Parathyroid adenoma (tissue), 2 donors: ENCODE data around the gene CYB5A.

Experiments used
- H2AFZ ChIP-seq: fragments of 300-600 bp; sonication (generic); one replicate; pipeline ENCODE4 v1.7.0; 2017; ENCODE audit warnings: antibody characterized with exemption, mild to moderate bottlenecking
- H3K27ac ChIP-seq: fragments of 300-600 bp; sonication (generic); one replicate; pipeline ENCODE4 v1.7.0; 2017
- H3K27me3 ChIP-seq: fragments of 300-600 bp; sonication (generic); one replicate; pipeline ENCODE4 v1.7.0; 2017; ENCODE audit warnings: low read length; ENCODE audit not compliant: control insufficient read depth, insufficient read depth
- H3K36me3 ChIP-seq: fragments of 300-600 bp; sonication (generic); one replicate; pipeline ENCODE4 v1.7.0; 2017; ENCODE audit warnings: low read length; ENCODE audit not compliant: control insufficient read depth, insufficient read depth
- H3K4me1 ChIP-seq: fragments of 300-600 bp; sonication (generic); one replicate; pipeline ENCODE4 v1.7.0; 2017; ENCODE audit warnings: control low read depth
- H3K4me2 ChIP-seq: fragments of 300-600 bp; sonication (generic); one replicate; pipeline ENCODE4 v1.7.0; 2017; ENCODE audit warnings: low read length
- H3K4me3 ChIP-seq: fragments of 300-600 bp; sonication (generic); one replicate; pipeline ENCODE4 v1.7.0; 2017; ENCODE audit warnings: low read depth, low read length
- H3K79me2 ChIP-seq: fragments of 300-600 bp; sonication (generic); one replicate; pipeline ENCODE4 v1.7.0; 2017; ENCODE audit warnings: control low read depth
- H3K9ac ChIP-seq: fragments of 300-600 bp; sonication (generic); one replicate; pipeline ENCODE4 v1.7.0; 2017; ENCODE audit warnings: mild to moderate bottlenecking
- H3K9me3 ChIP-seq: fragments of 300-600 bp; sonication (generic); one replicate; pipeline ENCODE4 v1.7.0; 2017; ENCODE audit warnings: low read length; ENCODE audit not compliant: control insufficient read depth
- TF ChIP-seq, protein P1 (sequence below): fragments of 300-600 bp; sonication (generic); IDR thresholded peaks from one replicate; pipeline ENCODE4 v1.7.0; 2017; ENCODE audit warnings: antibody characterized with exemption, mild to moderate bottlenecking
- donor health status: primary hyperparathyroidism.

Gene CYB5A

DNA sequence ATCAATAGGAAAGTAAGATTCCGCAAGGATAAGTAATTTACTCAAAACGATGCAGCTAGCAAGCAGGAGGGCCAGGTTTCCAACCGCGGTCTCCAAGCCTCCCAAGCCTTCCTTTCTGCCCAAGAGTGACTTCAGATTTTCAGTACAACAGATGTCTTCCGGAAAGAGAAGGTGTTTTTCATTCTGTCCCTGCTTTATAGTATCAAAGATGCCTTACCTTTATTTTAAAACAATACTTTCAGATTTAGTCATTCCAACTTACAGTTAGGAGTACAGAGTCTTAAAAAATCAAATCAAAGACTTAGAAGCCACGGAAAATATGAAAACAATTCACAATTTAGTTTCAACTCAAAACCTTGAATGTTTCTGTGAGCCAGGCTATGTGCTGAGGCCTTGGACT lies 43.6 kb downstream of the CYB5A start:
- no peaks in the 10 kb centered on the region for H3K9me3 ChIP-seq
- no peak overlapping the region for H3K27ac ChIP-seq
- no peaks in the 10 kb centered on the region for H3K27me3 ChIP-seq
- no peak overlapping the region for H3K4me2 ChIP-seq
- H2AFZ ChIP-seq, result no peak overlapping the region
- H3K79me2 ChIP-seq, result no peaks in the 10 kb centered on the region
- peaks cover 12% of the 10 kb centered on the region for H3K4me1 ChIP-seq
- H3K36me3 ChIP-seq, result no peaks in the 10 kb centered on the region
- H3K4me3 ChIP-seq, result no peak overlapping the region
- TF ChIP-seq, protein P1, sequence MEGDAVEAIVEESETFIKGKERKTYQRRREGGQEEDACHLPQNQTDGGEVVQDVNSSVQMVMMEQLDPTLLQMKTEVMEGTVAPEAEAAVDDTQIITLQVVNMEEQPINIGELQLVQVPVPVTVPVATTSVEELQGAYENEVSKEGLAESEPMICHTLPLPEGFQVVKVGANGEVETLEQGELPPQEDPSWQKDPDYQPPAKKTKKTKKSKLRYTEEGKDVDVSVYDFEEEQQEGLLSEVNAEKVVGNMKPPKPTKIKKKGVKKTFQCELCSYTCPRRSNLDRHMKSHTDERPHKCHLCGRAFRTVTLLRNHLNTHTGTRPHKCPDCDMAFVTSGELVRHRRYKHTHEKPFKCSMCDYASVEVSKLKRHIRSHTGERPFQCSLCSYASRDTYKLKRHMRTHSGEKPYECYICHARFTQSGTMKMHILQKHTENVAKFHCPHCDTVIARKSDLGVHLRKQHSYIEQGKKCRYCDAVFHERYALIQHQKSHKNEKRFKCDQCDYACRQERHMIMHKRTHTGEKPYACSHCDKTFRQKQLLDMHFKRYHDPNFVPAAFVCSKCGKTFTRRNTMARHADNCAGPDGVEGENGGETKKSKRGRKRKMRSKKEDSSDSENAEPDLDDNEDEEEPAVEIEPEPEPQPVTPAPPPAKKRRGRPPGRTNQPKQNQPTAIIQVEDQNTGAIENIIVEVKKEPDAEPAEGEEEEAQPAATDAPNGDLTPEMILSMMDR, result no peak
- H3K9ac ChIP-seq, result no peak overlapping the region

DNA sequence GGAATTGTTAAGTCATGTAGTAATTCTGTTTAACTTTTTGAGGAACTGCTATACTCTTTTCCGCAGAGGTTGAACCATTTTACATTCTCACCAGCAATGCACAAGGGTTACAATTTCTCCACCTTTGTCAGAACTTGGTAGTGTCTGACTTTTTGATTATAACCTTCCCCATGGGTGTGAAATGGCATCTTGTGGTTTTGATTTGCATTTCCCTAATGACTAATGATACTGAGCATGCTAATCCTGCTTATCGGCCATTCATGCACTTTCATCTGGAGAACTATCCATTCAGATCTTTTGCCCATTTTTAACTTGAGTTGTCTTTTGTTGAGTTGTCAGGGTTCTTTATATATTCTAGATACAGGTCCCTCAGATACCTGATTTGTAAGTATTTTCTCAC lies 47.2 kb downstream of the CYB5A start:
- Histone ChIP-seq H2AFZ (no peak overlapping the region), H3K36me3 (no peaks in the 10 kb centered on the region), H3K27ac (no peak overlapping the region), H3K4me1 (peaks cover 8% of the 10 kb centered on the region), H3K9me3 (no peaks in the 10 kb centered on the region), H3K4me3 (no peak overlapping the region), H3K4me2 (no peak overlapping the region), H3K9ac (no peak overlapping the region), H3K79me2 (no peaks in the 10 kb centered on the region), H3K27me3 (no peaks in the 10 kb centered on the region)
- TF ChIP-seq, protein P1, result no peak

DNA sequence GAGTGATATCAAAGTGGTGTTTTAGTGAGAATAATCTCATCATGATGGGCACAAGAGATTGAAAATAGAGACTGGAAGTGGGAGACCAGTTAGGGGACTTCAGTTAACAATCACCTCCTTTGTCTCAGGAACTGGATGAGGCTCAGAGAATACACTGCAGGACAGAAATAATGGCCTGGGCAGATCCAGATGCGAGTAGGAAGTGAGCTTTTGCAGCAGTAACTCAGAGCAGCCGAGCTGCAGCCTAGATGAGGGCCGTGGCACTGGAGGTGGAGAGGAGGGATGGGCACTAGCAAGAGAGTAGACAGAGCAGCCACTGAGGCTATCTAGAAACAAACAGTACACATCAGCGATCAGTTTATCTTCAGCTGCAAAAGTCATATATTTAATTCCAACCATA lies 48.6 kb downstream of the CYB5A start:
- Histone ChIP-seq H3K79me2 (no peaks in the 10 kb centered on the region), H3K27me3 (no peaks in the 10 kb centered on the region), H2AFZ (peak overlapping the region; percentile 62), H3K9ac (no peak overlapping the region), H3K27ac (no peak overlapping the region), H3K36me3 (no peaks in the 10 kb centered on the region), H3K4me2 (no peak overlapping the region), H3K9me3 (no peaks in the 10 kb centered on the region), H3K4me3 (no peak overlapping the region), H3K4me1 (peaks cover 8% of the 10 kb centered on the region)
- TF ChIP-seq, protein P1, result no peak

DNA sequence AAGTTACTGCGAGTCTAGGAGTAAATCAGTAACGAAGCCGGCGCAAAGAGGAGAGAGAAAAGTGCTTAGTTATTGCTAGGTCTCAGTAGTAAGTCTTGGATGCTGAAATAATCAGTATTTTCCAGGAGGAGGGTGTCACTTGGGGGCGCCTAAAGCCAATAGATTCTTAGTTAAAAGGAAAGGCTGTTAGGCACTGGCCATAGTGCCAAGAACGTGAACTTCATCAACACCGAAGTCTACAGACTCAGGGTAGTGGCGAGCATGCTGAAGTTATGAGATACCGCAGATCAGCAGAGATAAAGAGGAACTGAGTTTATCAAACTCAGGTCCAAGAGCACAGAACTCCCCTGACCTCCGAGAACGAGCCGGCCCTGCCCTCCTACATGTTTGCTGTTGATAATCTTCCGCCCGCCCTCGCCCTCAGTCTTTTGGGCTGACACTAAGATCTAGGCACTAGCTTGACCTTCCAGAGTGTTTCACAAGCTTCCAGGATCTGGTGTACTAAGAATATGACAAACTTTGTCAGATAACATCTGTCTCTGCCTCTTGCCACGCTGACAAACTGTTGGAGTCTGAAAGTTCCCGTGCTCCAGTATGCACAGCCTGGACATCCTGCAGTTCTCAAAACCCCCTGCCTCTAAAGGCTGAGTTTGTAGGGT lies 49.2 kb downstream of the CYB5A start:
- TF ChIP-seq, protein P1, result peak; percentile 57
- peaks cover 8% of the 10 kb centered on the region for H3K4me1 ChIP-seq
- peak overlapping the region; percentile 45 for H3K4me2 ChIP-seq
- H3K36me3 ChIP-seq, result no peaks in the 10 kb centered on the region
- H3K79me2 ChIP-seq, result no peaks in the 10 kb centered on the region
- peak overlapping the region; percentile 62 for H2AFZ ChIP-seq
- H3K27me3 ChIP-seq, result no peaks in the 10 kb centered on the region
- H3K4me3 ChIP-seq, result peak overlapping the region; percentile 3
- H3K9ac ChIP-seq, result no peak overlapping the region
- no peaks in the 10 kb centered on the region for H3K9me3 ChIP-seq
- H3K27ac ChIP-seq, result no peak overlapping the region

DNA sequence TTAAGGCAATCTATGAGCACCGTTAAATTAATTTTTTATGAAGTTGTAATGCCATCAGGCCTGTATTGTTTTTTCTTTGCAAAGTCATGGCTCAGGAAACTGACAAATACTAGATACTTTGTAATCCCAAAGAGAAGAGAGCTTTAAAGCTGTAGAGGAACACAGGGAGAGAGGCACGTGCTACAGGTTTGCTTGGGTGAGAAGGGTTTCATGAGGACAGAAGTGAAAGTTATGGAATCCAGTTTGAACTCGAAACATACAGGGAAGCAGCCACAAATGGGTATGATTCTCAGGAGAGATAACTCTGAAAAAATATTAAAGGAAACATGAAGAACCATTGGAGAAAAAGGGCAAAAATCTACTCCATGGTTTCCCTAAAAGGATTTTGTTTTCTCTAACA lies 49.8 kb downstream of the CYB5A start:
- no peaks in the 10 kb centered on the region for H3K9me3 ChIP-seq
- H3K4me2 ChIP-seq, result no peak overlapping the region
- TF ChIP-seq, protein P1, result no peak
- no peak overlapping the region for H2AFZ ChIP-seq
- peaks cover 8% of the 10 kb centered on the region for H3K4me1 ChIP-seq
- no peak overlapping the region for H3K4me3 ChIP-seq
- H3K27me3 ChIP-seq, result no peaks in the 10 kb centered on the region
- no peak overlapping the region for H3K9ac ChIP-seq
- no peaks in the 10 kb centered on the region for H3K79me2 ChIP-seq
- no peaks in the 10 kb centered on the region for H3K36me3 ChIP-seq
- no peak overlapping the region for H3K27ac ChIP-seq
